Gastrocnemius medialis (tissue), 4 donors: ENCODE measurements around the gene MBNL1. TPM values are rescaled to one million over a fixed set of nuclear protein-coding genes. Genes with fewer than 3 reads are reported as not detected.
A peak's percentile ranks its signal among the peaks of the same experiment; 100 is the strongest.

ENCODE experiments used
- ATAC-seq, 2 donors: fragments of 150-250 bp; one replicate each; pipeline ENCODE4 v1.9.1; 2016
- DNase-seq, 2 donors: peaks; one replicate each; pipeline ENCODE4 v3.0.0-alpha.2; 2019
- H3K27ac ChIP-seq, 4 donors: fragments of 200-600 bp; sonication (generic); 1 replicate in 1 of 4; 2 replicates in 3 of 4; pipeline ENCODE4 v1.5.1; 2016 to 2018; ENCODE audit warnings: mild to moderate bottlenecking in 2 of 4, moderate library complexity in 1 of 4
- H3K27me3 ChIP-seq, 3 donors: fragments of 200-600 bp; sonication (generic) in 2 of 3; 1 replicate in 1 of 3; 2 replicates in 2 of 3; pipeline versions ENCODE4 v1.5.1 to v1.6.0; 2016 to 2019; ENCODE audit warnings: mild to moderate bottlenecking in 1 of 3, moderate library complexity in 1 of 3
- H3K36me3 ChIP-seq, 2 donors: fragments of 200-600 bp; sonication (generic) in 1 of 2; one replicate each; pipeline ENCODE4 v1.5.1; 2017 to 2018
- H3K4me1 ChIP-seq, 2 donors: fragments of 200-600 bp; sonication (generic) in 1 of 2; one replicate each; pipeline ENCODE4 v1.5.1; 2016 to 2017; ENCODE audit warnings: mild to moderate bottlenecking in 2 of 2
- H3K4me3 ChIP-seq, 4 donors: fragments of 200-600 bp; sonication (generic) in 3 of 4; 1 replicate in 1 of 4; 2 replicates in 3 of 4; pipeline ENCODE4 v1.5.1; 2016 to 2019; ENCODE audit warnings: mild to moderate bottlenecking in 2 of 4
- H3K9me3 ChIP-seq, 3 donors: fragments of 200-600 bp; sonication (generic) in 2 of 3; 1 replicate in 1 of 3; 2 replicates in 2 of 3; pipeline ENCODE4 v1.5.1; 2016 to 2019
- CTCF ChIP-seq, 5 experiments: fragments of 450-650 bp in 3 of 5; fragments of 200-600 bp in 2 of 5; sonication (generic) in 2 of 5; IDR thresholded peaks in 4 of 5; conservative IDR thresholded peaks in 1 of 5; 1 replicate in 4 of 5; 2 replicates in 1 of 5; pipeline ENCODE4 v1.5.1; 2016 to 2019; ENCODE audit warnings: antibody characterized with exemption in 5 of 5, mild to moderate bottlenecking in 3 of 5, moderate library complexity in 3 of 5
- POLR2A ChIP-seq, 2 donors: fragments of 450-650 bp; IDR thresholded peaks; one replicate each; pipeline ENCODE4 v1.6.1; 2017; ENCODE audit warnings: antibody characterized with exemption in 2 of 2, mild to moderate bottlenecking in 2 of 2, moderate library complexity in 2 of 2
- in situ Hi-C, 4 donors: fragments of 200-750 bp; cut with MboI; loops; one replicate each; pipeline versions ENCODE4 v1.15.0 to v1.8.0; 2017; ENCODE audit warnings: low sequenced_read_pairs in 4 of 4
- intact Hi-C: fragments of 100-400 bp; cut with DNase I; formaldehyde crosslinking; loops from one replicate; pipeline ENCODE4 v1.15.1; 2023; ENCODE audit warnings: low total_unique reads
- total RNA-seq, 4 donors: library from RNA; depleted of rRNA; stranded (reverse); fragments of >200 nt; gene quantifications; one replicate each; pipeline versions ENCODE4 v1.1.0 to v1.2.3, GENCODE V29; 2016

MBNL1 gene
- total RNA-seq, 4 donors from 2014 or later: 519 to 597 (median 557) TPM

GRCh38 chr3:152508705-152509104 is 240.0 kb downstream of the MBNL1 start:
- Histone ChIP-seq H3K4me1 (no peaks in the 10 kb centered on the region), H3K4me3 (no peak overlapping the region), H3K36me3 (peaks cover 0 to 10% of the 10 kb centered on the region in 2 donors), H3K9me3 (no peaks in the 10 kb centered on the region), H3K27ac (no peak overlapping the region), H3K27me3 (no peaks in the 10 kb centered on the region)
- in situ Hi-C loops (no loop called here), intact Hi-C loops (loop anchor here (5.0 kb wide), 1 partner anchor 64 kb away; no protein-coding TSS in a partner anchor)
- DNase-seq (no peak), ATAC-seq (peak in 1 of 2 donors; percentile 32)
- TF ChIP-seq CTCF (IDR thresholded peaks at IDR 0.05 in 4 of 5, conservative IDR thresholded peaks at IDR 0.05 in 1 of 5) (peak in 3 of 5 experiments; percentile 21 to 48 (median 30)), POLR2A (IDR thresholded peaks at IDR 0.05) (no peak)

GRCh38 chr3:152511904-152512303 is 243.2 kb downstream of the MBNL1 start:
- TF ChIP-seq CTCF (IDR thresholded peaks at IDR 0.05 in 4 of 5, conservative IDR thresholded peaks at IDR 0.05 in 1 of 5): no peak
- no peak for TF ChIP-seq POLR2A (IDR thresholded peaks at IDR 0.05)
- Histone ChIP-seq H3K27me3 (no peaks in the 10 kb centered on the region), H3K36me3 (peaks cover 0 to 4% of the 10 kb centered on the region in 2 donors), H3K4me3 (no peak overlapping the region), H3K27ac (no peak overlapping the region), H3K9me3 (no peaks in the 10 kb centered on the region), H3K4me1 (no peaks in the 10 kb centered on the region)
- in situ Hi-C loops: loop anchor here in 1 of 4 donors (5.0 kb wide), 1 partner anchor 60 kb away; no protein-coding TSS in a partner anchor
- no peak for DNase-seq
- intact Hi-C loops: no loop called here
- no peak for ATAC-seq

- in situ Hi-C loops: loop anchor here in 1 of 4 donors (5.0 kb wide), 1 partner anchor 59 kb away; no protein-coding TSS in a partner anchor
- no peak overlapping the region for H3K4me3 ChIP-seq
- ATAC-seq (no peak), DNase-seq (no peak)
- no peaks in the 10 kb centered on the region for H3K36me3 ChIP-seq
- no peak for TF ChIP-seq POLR2A (IDR thresholded peaks at IDR 0.05)
- TF ChIP-seq CTCF (IDR thresholded peaks at IDR 0.05 in 4 of 5, conservative IDR thresholded peaks at IDR 0.05 in 1 of 5): no peak
- intact Hi-C loops: no loop called here
- H3K27me3 ChIP-seq: no peaks in the 10 kb centered on the region
- H3K4me1 ChIP-seq: no peaks in the 10 kb centered on the region
- no peak overlapping the region for H3K27ac ChIP-seq
- no peaks in the 10 kb centered on the region for H3K9me3 ChIP-seq
These were observed 244.7 kb downstream of the MBNL1 start for GRCh38 chr3:152513301-152513960.
